Left colon (tissue), 2 donors: ENCODE results near the gene FOXL3. TPM values are rescaled to one million over a fixed set of nuclear protein-coding genes. Genes with fewer than 3 reads are reported as not detected.

Source experiments
- ATAC-seq: fragments of 200-7000 bp; cut with Tn5 transposase; one replicate; pipeline ENCODE4 v1.9.1; 2020; ENCODE audit warnings: mild to moderate bottlenecking, moderate library complexity
- DNase-seq, 2 donors: peaks; one replicate each; pipeline ENCODE4 v3.0.0-alpha.2; 2020
- intact Hi-C, 2 donors: fragments of 100-400 bp; cut with DNase I in 1 of 2; cut with micrococcal nuclease in 1 of 2; formaldehyde crosslinking; loops; one replicate each; pipeline versions ENCODE4 v1.11.2 to v1.14.0; 2022; cut with DNase I, micrococcal nuclease
- total RNA-seq, 2 donors: library from RNA; stranded (reverse); fragmentation: NEBNext Ultra II Directional; extraction: Animal tissue kit (Norgen Biotek cat#: 25700); gene quantifications; one replicate each; pipeline ENCODE4 v1.2.1, GENCODE V29; 2021
- donor health status: DM: no; HTN: no; CAD: no.
- donor health status: DM: yes; HTN: yes; CAD: no.

The FOXL3 gene
- total RNA-seq, 2 donors from 2014 or later: 0.92 TPM; not detected in 1

DNA sequence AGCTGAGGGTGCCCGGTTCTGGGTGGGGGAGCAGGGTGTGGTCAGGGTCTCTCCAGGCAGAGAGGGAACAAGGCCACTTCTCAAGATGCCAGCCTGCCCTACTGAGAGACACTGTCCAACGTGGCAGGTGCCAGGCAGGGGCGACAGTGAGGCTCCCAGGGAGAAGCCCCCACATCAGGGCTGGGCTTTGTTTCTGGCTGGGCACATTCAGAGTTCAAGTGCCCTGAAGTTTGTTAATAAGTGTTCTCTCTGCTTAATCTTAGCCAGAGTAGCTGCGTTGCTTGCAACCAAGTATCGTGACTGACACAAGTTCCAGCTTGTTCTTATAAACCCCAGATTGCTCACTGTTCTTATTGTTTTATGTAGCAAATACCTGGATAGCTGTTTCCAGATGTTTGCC lies 21.8 kb downstream of the FOXL3 start:
- no peak for ATAC-seq
- intact Hi-C loops: no loop called here
- no peak for DNase-seq

DNA sequence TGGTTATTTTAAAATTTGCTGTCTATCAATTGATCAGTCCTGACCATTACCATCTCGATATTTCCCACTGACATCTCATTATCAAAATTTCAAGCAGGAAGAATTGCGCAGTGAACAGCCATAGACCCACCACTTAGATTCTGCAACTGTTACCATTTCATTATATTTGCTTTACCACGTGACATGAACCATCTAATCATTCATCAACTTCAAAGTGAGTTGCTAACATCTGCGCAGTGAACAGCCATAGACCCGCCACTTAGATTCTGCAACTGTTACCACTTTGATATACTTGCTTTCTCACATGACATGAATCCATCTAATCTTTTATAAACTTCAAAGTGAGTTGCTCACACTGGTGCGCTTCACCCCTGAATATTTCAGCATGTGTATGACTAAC lies 22.5 kb downstream of the FOXL3 start:
- no peak for ATAC-seq
- no peak for DNase-seq
- intact Hi-C loops: no loop called here

DNA sequence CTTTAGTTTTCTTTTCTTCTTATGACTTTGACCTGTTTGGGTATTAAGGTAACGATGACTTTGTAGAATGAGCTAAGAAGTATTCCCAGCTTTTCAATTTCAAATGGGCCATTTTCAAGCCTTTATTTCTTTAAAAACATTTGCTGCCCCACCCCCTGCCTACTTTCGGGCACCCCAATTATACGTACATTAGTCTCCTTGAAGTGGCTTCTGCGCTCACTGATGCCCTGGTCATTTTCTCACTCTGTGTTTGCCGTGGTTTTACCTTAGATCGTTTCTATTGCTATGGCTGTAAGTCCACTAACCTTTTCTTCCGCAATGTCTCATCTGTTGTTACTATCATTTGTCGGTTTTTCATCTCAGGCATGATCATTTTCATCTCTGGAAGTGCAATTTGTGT lies 24.9 kb downstream of the FOXL3 start:
- no peak for ATAC-seq
- no peak for DNase-seq
- intact Hi-C loops: no loop called here

DNA sequence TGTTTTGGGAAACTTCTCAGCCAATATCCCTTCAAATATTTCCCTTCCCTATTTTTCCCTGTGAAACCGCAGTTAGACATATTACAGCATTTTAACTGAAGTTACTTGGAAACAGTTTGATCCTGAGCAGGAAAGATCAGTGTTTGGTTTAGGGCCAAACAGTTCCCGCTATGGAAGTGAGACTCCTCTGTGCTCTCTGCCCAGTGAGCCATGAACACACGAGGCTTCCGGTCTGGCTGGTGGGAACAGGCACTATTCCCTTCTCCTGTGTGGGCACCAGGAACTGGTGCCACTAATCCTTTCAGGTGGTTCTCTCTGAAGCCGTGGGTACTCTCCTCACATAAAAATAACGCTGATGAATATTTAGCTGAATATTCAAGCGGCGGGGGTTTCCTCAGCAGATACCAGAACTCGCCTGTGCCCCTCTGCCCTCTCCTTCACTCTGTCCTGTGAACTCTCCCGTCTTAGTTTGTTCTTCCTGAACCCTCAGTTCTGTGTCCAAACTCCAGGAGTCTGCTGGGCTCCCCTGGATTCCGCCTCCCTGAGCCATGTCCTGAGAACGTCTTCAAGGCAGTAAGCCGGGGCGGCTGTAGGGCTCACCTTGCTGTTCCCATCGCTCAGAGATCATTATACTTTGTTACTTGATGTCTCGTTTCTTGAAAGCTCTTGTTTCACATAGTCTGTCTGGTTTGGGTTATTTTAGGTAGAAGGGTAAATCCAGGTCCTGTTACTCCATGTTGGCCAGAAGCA lies 25.7 kb downstream of the FOXL3 start:
- intact Hi-C loops: no loop called here
- no peak for DNase-seq
- ATAC-seq: no peak

DNA sequence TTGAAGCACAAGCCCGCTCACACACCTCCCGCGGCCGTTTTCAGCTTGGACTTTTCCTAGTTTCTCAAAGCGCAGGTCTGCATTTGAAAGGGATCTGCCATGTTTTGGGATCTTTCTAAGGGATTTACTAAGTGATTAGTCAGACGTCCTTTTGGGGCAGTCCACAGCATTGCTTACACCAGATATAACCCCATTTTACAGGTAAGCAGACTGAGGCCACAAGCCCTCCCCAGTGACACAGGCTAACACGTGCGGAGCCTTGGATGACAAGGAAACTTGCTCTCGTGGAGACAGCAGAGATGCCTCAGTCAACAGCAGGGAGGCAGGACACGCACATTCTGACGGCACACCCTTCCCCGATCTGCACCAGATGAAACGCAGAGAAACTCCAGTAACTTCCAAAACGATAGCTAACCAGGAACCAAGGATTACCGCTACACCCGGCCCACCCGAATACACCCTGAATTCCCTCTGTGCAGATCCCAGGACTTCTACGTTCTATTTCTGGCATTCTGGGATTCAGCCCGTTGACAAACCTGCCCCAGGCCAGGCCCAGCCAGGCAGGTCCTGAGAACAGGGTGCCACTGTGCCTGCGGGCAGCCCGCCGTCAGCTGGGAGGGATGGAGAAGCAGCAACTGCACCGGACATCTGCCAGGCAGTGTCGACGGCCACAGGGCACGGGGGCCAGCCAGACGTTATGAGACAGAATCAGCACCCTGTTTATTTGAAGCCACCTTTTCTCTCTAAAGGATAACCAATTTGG lies 27.9 kb downstream of the FOXL3 start:
- intact Hi-C loops: no loop called here
- ATAC-seq: no peak
- DNase-seq: peak in 1 of 2 donors; percentile 22

DNA sequence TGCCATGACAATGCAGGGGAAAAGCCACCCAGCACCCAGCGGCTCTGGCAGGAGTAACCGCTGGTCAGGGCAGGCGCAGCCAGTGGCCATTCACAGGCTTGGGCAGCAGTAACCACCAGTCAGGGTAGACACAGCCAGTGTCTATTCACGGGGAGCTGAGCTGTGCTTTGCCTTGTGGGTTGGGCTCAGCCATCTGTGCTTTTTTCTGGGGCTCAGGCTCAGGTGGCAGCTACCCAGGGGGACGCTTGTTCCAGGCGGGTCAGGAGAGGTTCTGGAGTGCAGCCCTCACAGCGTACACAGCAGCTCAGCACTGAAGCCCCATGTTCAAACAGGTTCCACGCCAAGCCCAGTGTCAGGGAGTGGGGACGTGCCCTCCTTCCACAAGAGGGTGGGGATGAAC lies 28.5 kb downstream of the FOXL3 start:
- DNase-seq: no peak
- ATAC-seq: no peak
- intact Hi-C loops: no loop called here

DNA sequence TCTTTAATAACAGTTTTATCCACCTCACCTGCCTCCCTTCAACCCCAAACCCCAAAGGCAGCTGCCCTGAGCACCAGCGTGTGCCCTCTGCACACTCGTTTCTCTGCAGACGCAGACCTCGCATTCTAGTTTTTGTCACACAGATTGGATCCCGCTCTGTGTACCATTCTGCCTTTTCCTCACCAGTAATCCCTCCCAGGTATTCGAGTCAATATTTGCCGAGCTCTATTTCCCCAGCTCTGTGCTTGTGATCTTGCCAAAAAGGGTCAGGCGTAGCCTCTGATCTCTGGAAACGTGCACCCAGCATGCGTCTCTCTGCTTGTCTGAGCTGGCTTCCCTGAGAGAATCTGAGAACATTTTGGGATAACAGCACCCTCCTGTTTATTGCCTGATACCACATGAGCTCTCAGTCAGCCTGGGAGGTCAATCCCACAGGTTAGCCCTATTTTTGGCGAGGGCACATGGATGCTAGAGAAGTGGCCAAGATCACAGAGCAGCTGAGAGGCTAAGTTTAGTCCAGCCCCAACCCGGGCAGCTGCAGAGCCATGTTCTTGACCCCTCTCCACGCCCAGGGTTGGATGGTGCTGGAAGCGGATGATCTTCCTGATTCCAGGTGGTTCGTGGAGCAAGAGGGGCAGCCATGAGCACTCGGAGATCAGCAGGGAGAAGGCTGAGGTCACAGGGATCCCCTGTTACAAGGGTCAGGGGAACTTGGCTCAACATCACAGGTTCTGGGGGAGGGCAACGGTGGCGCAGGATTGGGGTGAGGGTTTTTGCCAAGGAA lies 29.1 kb downstream of the FOXL3 start:
- DNase-seq (peak in 1 of 2 donors; percentile 58), ATAC-seq (peak; percentile 31)
- intact Hi-C loops: no loop called here

DNA sequence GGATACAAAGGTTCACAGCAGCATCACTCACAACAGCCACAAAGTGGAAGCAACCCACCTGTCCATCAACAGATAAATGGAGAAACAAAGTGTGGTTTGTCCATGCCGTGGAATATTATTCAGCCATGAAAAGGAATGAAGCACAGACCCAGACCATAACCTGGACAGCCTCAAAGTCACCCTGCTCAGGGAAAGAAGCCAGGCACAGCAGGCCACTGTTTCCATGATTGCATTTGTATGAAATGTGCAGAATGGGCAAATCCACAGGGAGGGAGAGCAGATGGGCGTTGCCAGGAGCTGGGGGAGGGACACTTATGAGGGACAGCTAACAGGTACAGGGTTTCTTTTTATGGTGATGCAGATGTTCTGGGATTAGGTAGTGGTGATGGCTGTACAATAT lies 30.3 kb downstream of the FOXL3 start:
- intact Hi-C loops: loop anchor here (5.0 kb wide), 2 partner anchors 452 to 457 kb away; no protein-coding TSS in a partner anchor
- DNase-seq (peak; percentile 53 to 68), ATAC-seq (peak; percentile 23)

DNA sequence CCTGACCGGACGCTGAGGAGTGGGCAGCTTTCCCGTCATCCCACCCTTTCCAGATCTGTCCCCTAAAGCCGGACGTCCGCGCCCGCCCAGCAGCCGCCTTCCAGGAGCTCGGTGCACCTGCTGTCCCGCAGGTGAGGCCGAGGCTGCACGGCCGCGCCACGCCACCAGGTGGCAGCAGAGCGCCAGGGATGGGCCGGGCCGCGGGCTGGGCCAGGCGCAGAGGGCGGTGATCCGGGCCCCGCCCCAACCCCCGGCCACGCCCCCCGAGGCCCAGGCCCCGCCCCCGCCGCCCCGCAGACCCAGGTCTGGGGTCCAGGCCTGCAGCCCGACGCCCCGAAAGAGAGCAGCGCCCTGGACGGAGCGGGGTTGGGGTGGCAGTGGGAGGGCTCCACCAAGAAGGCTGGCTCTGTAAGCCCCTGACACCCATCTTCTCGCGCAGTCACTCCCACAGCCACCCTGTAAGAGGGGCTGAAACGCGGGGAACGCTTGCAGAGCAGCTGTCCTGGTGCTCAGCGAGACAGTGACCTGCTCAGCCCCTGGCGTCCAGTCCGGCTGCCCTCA lies 32.2 kb downstream of the FOXL3 start:
- peak; percentile 57 for ATAC-seq
- peak; percentile 70 to 88 for DNase-seq
- intact Hi-C loops: loop anchor here (5.0 kb wide), 2 partner anchors 450 to 455 kb away; no protein-coding TSS in a partner anchor

DNA sequence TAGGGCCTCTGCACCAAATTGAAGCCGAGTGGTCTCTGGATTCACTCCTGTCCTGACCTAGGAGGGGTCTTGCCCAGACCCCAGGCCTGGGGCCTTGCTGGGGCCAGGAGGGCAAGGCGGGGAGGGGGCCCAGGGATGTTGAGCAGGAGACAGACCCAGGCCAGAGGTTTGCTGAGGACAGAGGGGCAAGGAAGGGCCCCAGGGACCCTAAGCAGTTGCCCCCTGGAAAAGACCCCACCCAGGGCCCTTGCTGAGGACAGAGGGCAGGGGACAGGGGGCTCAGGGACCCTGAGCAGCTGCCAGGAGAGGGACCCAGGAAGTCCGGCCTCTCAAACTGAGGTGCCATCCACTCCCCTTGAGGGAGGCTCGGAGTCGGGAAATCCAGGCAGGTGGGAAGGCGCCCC lies 32.7 kb downstream of the FOXL3 start:
- intact Hi-C loops: loop anchor here (5.0 kb wide), 2 partner anchors 450 to 455 kb away; no protein-coding TSS in a partner anchor
- DNase-seq (peak in 1 of 2 donors; percentile 28), ATAC-seq (no peak)

DNA sequence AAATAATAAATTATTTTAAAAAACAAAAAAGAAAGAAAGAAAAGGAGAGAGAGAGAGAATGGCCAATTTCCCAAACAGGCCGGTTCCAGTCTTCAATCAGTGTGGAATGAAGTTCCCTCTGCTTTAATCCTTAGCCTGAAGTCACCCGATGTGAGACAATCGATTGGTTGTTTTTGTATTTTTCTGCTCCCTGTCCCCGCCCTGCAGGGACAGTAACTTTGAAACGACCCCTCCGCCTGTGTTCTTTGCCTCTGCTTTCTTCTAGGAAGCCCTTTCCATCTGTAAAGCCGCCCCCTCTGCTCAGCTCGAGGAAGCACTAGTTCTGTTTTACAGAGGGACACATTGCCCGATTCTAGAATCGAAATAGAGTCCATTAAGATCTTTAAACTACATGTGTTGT lies 33.4 kb downstream of the FOXL3 start:
- intact Hi-C loops: loop anchor here (5.0 kb wide), 2 partner anchors 449 to 454 kb away; no protein-coding TSS in a partner anchor
- DNase-seq (peak in 1 of 2 donors; percentile 14), ATAC-seq (no peak)

DNA sequence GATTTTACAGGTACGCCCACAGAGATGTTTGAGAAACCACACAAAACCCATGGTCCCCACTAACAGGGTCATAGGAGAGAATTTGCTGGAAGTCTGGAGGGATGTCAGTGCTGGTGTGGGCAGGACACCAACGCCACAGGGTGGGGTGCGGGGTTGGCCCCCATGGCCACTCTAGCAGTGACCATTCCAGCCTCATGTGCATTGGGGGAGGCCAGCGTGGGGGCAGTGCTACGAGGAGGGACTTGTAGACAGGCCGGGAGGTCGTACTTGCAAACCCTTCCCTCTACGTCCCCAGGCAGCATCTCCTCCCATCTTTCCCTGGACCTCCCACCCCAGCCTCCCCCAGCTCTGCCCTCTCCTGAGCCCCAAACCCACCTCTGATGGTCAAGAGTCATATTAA lies 34.0 kb downstream of the FOXL3 start:
- DNase-seq (peak in 1 of 2 donors; percentile 25), ATAC-seq (no peak)
- intact Hi-C loops: loop anchor here (5.0 kb wide), 2 partner anchors 448 to 453 kb away; no protein-coding TSS in a partner anchor

DNA sequence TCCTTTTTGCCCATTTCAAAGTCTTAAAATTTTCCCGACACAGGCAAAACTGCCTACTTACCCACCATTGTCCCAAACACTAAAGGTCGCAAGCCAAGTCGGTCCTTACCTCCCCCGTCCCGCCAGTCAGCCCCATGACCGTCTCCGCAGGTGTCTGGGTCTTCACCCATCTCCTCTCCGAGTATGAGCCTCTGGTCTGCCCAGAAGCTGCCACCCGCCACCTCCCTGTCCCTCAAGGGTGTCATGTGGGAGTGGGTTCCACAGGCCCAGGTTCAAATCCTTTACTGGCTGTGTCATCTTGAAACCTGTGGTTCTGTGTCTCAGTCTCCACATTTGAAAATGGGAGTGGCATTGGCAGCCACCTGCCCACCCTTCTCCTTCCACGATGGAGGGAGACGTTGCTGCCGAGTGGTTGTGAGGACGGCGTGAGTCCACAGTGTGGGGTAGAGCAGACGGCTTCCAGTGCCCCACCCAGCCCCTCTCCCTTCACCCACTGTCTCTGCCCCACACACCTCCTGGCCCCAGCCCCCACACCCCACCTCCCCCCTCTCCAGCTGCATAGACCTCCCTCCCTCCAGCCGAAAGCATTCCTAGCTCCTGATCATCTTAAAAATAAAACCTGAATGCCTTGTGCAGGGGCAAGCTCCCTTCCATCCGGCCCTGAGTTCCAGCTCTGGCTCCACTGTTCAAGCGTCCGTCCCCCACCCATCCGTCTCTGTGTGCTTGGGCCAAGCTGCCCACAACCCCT lies 35.3 kb downstream of the FOXL3 start:
- ATAC-seq (no peak), DNase-seq (peak in 1 of 2 donors; percentile 26)
- intact Hi-C loops: no loop called here

DNA sequence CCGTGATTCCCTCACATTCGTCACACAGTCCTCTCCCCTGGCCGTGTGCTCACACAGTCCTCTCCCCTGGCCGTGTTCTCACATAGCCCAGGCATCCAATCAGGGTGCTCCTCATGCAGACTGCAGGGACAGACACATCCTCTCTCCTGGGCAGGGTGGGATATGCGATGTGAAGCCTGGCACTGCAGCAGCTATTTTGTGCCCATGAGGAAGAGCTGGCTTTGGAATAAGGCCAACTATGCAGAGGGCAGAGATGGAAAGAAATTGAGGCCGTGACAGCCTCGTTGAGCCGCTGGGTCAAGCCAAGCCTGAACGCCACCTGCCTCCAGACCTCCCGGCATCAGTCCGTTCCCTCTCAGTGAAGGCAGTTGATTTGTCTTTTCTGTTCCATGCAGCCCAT lies 35.8 kb downstream of the FOXL3 start:
- intact Hi-C loops: no loop called here
- DNase-seq (peak in 1 of 2 donors; percentile 26), ATAC-seq (no peak)

DNA sequence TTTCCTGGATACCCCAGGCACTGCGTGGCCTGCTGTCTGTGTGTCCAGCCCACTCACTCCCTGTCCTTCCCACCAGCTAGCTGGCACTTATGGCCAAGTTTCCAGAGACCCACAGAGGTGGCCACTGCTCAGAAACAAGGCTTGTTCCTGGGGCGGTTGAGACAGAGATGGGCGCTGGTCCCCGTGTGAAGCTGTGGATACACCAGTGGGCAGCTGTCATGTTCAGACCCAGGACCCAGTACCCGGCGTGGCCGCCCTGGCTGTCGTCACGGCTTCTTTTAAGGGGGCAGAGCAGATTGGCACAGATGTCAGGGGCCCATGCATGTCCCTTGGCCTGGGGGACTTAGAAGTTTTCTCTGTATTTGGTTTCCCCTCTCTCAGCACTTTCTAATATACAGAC lies 36.3 kb downstream of the FOXL3 start:
- DNase-seq (peak in 1 of 2 donors; percentile 24), ATAC-seq (no peak)
- intact Hi-C loops: no loop called here

DNA sequence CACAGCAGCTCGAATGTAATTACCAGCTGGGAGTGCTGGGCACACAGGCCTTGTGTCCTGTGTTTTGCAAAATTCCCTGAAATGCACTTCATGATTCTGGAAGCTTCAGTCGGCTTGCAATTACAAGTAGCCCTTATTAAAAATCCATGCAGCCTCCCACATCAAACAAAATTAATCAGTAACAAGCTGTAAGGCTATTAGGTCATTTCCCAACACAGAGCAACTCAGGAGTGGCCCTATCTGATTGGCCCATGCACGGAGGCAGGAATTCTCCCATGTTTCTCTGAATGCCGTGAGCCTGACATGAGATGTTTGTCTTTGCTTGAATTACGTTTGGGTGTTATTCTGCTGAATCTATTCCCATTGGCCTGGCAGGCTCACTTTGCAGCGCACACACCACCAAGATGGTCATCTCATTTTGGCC lies 36.9 kb downstream of the FOXL3 start:
- intact Hi-C loops: no loop called here
- DNase-seq (peak in 1 of 2 donors; percentile 71), ATAC-seq (peak; percentile 54)

DNA sequence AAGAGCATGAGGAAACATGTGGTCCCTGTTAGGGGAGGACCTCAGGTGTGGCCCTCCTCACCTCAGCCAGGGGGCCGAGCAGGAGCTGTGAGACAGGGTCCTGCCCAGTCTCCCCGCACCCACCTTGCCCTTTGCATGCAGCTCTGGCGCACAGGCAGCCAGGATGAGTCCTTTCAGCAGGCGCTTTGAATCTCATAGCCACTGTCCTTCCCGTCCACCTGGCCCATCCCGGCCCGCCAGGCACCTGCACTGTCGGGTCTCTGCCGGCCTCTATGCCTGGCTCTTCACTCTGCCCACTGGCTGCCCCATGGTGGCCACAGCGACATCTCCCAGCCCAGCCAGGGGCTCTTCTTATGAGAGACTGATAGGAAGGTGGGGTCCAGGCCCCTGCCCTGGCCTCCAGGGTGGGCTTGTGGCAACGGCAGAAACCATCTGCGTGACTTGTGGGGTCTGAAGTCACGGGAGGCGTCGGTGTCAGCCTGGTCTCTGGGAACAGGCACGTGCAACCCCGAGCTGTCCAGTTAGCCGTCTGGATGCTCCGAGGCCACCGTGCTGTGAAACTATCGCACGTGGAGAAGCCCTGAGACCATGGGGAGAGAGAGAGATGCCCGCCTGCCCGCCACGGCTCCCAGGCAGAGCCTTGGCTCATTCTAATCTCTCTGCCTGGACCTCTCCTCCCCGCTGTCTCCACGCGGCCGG lies 37.4 kb downstream of the FOXL3 start:
- intact Hi-C loops: no loop called here
- ATAC-seq (no peak), DNase-seq (peak in 1 of 2 donors; percentile 27)
